Measurements from ENCODE around the gene UFD1. TPM values are rescaled to one million over a fixed set of nuclear protein-coding genes. Genes with fewer than 3 reads are reported as not detected.

The UFD1 gene
- total RNA-seq, 1 donor from 2014 or later = 37.7 TPM

GRCh38 chr22:19498866-19499190 is 19.8 kb upstream of the UFD1 start:
- Mint-ChIP-seq H3K27ac (no peak overlapping the region), H3K36me3 (peaks cover 5% of the 10 kb centered on the region), H3K27me3 (ENCODE audit: insufficient read depth, low read depth) (no peaks in the 10 kb centered on the region), H3K9me3 (no peaks in the 10 kb centered on the region), H3K4me1 (no peaks in the 10 kb centered on the region), H3K4me3 (no peak overlapping the region)
- Histone ChIP-seq H3K27me3 (no peaks in the 10 kb centered on the region), H3K4me1 (no peaks in the 10 kb centered on the region), H3K36me3 (no peaks in the 10 kb centered on the region), H3K9me3 (ENCODE audit: low read depth) (no peaks in the 10 kb centered on the region), H4K20me1 (ENCODE audit: low read depth) (no peaks in the 10 kb centered on the region), H3F3A (ENCODE audit: low read depth) (peaks cover 3% of the 10 kb centered on the region), H3K79me2 (ENCODE audit: low read depth) (no peaks in the 10 kb centered on the region), H3K9ac (no peak overlapping the region), H3K4me3 (no peak overlapping the region), H3K27ac (no peak overlapping the region), H3K4me2 (no peak overlapping the region), H2AFZ (replicated peaks) (no peak overlapping the region)
- no peak for DNase-seq (ENCODE audit: low spot score)
- TF ChIP-seq CTCF (IDR thresholded peaks at IDR 0.05) = no peak
- no peak for TF ChIP-seq EZH2 (IDR thresholded peaks at IDR 0.05)
- TF ChIP-seq EZH2phosphoT487 (IDR thresholded peaks at IDR 0.05) = no peak

GRCh38 chr22:19498154-19498865 is 19.3 kb upstream of the UFD1 start:
- Histone ChIP-seq H3K27ac (no peak overlapping the region), H3K4me1 (no peaks in the 10 kb centered on the region), H3F3A (ENCODE audit: low read depth) (no peaks in the 10 kb centered on the region), H3K9ac (no peak overlapping the region), H3K79me2 (ENCODE audit: low read depth) (no peaks in the 10 kb centered on the region), H3K27me3 (no peaks in the 10 kb centered on the region), H4K20me1 (ENCODE audit: low read depth) (no peaks in the 10 kb centered on the region), H2AFZ (replicated peaks) (no peak overlapping the region), H3K4me2 (no peak overlapping the region), H3K36me3 (no peaks in the 10 kb centered on the region), H3K9me3 (ENCODE audit: low read depth) (no peaks in the 10 kb centered on the region), H3K4me3 (no peak overlapping the region)
- no peak for TF ChIP-seq CTCF (IDR thresholded peaks at IDR 0.05)
- TF ChIP-seq EZH2phosphoT487 (IDR thresholded peaks at IDR 0.05) = no peak
- no peak for TF ChIP-seq EZH2 (IDR thresholded peaks at IDR 0.05)
- Mint-ChIP-seq H3K36me3 (peaks cover 5% of the 10 kb centered on the region), H3K4me3 (no peak overlapping the region), H3K4me1 (no peaks in the 10 kb centered on the region), H3K27me3 (ENCODE audit: insufficient read depth, low read depth) (no peaks in the 10 kb centered on the region), H3K9me3 (no peaks in the 10 kb centered on the region), H3K27ac (no peak overlapping the region)
- DNase-seq (ENCODE audit: low spot score) = no peak

GRCh38 chr22:19497245-19497644 is 18.3 kb upstream of the UFD1 start:
- Histone ChIP-seq H3K4me3 (no peak overlapping the region), H3K9ac (no peak overlapping the region), H2AFZ (replicated peaks) (no peak overlapping the region), H3K36me3 (no peaks in the 10 kb centered on the region), H3K4me2 (no peak overlapping the region), H3K79me2 (ENCODE audit: low read depth) (no peaks in the 10 kb centered on the region), H3K4me1 (no peaks in the 10 kb centered on the region), H3F3A (ENCODE audit: low read depth) (no peaks in the 10 kb centered on the region), H3K27ac (no peak overlapping the region), H4K20me1 (ENCODE audit: low read depth) (no peaks in the 10 kb centered on the region), H3K27me3 (no peaks in the 10 kb centered on the region), H3K9me3 (ENCODE audit: low read depth) (no peaks in the 10 kb centered on the region)
- no peak for DNase-seq (ENCODE audit: low spot score)
- H3K27ac Mint-ChIP-seq = no peak overlapping the region
- no peaks in the 10 kb centered on the region for H3K27me3 Mint-ChIP-seq (ENCODE audit: insufficient read depth, low read depth)
- no peak for TF ChIP-seq EZH2 (IDR thresholded peaks at IDR 0.05)
- no peak for TF ChIP-seq CTCF (IDR thresholded peaks at IDR 0.05)
- TF ChIP-seq EZH2phosphoT487 (IDR thresholded peaks at IDR 0.05) = no peak
- H3K4me1 Mint-ChIP-seq = no peaks in the 10 kb centered on the region
- no peak overlapping the region for H3K4me3 Mint-ChIP-seq
- H3K36me3 Mint-ChIP-seq = peaks cover 5% of the 10 kb centered on the region
- H3K9me3 Mint-ChIP-seq = no peaks in the 10 kb centered on the region
